Ectodermal cell (in vitro differentiated cells): Measurements from ENCODE around the gene ANKRD16.
"Not testable (repeated sequence)": the region's sequence is repeated elsewhere in the genome, so short reads cannot be mapped to it uniquely, and the experiment has no call there.

ENCODE experiments used
- H3K27ac ChIP-seq: 2 replicates; pipeline ENCODE4 v1.7.0; 2013; ENCODE audit warnings: mild to moderate bottlenecking, low read depth, low read length; ENCODE audit not compliant: insufficient read depth, poor library complexity, severe bottlenecking
- H3K27me3 ChIP-seq: 2 replicates; pipeline ENCODE4 v1.7.0; 2013; ENCODE audit warnings: mild to moderate bottlenecking, low read length; ENCODE audit not compliant: insufficient read depth, control insufficient read depth, poor library complexity, severe bottlenecking
- H3K36me3 ChIP-seq: one replicate; pipeline ENCODE4 v1.7.0; 2013; ENCODE audit warnings: low read length; ENCODE audit not compliant: control insufficient read depth, insufficient read depth
- H3K4me1 ChIP-seq: one replicate; pipeline ENCODE4 v1.7.0; 2013; ENCODE audit warnings: low read length; ENCODE audit not compliant: control insufficient read depth, insufficient read depth
- H3K4me3 ChIP-seq: 2 replicates; pipeline ENCODE4 v1.7.0; 2013; ENCODE audit warnings: low read depth, low read length, control low read depth; ENCODE audit not compliant: insufficient read depth
- H3K9me3 ChIP-seq: 2 replicates; pipeline ENCODE4 v1.7.0; 2013; ENCODE audit warnings: mild to moderate bottlenecking, low read length, moderate library complexity; ENCODE audit not compliant: control insufficient read depth
- WGBS, 2 experiments: methylation state at CpG; one replicate each; pipeline ENCODE4 v1.1.7; 2013; ENCODE audit warnings: missing lambda C conversion rate in 2 of 2; 5-methylcytosine and 5-hydroxymethylcytosine counted together

Gene ANKRD16

DNA sequence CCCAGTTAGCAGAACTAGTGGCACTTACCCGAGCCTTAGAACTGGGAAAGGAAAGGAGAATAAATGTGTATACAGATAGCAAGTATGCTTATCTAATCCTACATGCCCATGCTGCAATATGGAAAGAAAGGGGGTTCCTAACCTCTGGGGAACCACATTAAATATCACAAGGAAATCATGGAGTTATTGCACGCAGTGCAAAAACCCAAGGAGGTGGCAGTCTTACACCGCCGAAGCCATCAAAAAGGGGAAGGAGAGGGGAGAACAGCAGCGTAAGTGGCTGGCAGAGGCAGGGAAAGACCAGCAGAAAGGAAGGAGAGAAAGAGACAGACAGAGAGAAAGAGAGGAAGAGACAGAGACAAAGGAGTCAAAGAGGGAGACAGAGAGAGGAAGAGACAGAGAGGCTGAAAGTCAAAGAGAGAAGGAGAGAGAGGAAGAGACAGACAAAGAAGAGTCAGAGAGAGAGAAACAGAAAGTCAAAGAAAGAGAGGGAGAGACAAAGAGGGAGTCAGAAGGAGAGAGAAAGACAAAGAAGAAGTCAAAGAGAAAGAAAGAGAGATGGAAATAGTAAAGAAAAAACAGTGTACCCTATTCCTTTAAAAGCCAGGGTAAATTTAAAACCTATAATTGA lies 23.1 kb downstream of the ANKRD16 start:
- not testable (repeated sequence) for H3K4me1 ChIP-seq, H3K9me3 ChIP-seq, H3K36me3 ChIP-seq, H3K4me3 ChIP-seq, H3K27me3 ChIP-seq, H3K27ac ChIP-seq
- WGBS, 2 experiments: 82 to 84% methylated on average over 5 of the region's 5 CpGs

DNA sequence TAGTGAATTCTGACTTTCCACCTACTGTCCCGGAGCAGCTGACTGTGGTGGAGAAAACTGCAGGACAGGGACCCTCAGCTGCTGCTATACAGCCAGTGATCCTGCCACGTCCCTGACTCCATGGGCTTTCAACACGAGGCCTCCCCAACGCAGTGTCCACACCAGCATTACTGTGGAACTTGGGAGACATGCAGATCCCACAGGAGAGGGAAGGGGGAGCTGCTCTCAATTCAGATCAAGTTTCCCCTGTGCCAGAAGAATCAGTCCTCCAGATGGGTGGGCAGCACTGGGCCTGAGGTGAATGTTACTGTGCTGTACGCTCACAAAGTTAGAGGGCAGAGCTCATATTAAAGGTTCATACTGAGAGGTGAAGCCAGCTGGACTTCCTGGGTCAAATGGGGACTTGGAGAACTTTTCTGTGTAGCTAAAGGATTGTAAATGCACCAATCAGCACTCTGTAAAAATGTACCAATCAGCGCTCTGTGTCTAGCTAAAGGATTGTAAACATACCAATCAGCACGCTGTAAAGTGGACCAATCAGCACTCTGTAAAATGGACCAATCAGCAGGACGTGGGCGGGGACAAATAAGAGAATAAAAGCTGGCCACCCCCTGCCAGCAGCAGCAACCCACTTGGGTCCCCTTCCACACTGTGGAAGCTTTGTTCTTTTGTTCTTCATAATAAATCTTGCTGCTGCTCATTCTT lies 26.6 kb downstream of the ANKRD16 start:
- not testable (repeated sequence) for H3K4me3 ChIP-seq, H3K9me3 ChIP-seq, H3K27me3 ChIP-seq, H3K36me3 ChIP-seq, H3K27ac ChIP-seq, H3K4me1 ChIP-seq
- 95 to 96% methylated on average over 9 of the region's 9 CpGs for WGBS, 2 experiments

DNA sequence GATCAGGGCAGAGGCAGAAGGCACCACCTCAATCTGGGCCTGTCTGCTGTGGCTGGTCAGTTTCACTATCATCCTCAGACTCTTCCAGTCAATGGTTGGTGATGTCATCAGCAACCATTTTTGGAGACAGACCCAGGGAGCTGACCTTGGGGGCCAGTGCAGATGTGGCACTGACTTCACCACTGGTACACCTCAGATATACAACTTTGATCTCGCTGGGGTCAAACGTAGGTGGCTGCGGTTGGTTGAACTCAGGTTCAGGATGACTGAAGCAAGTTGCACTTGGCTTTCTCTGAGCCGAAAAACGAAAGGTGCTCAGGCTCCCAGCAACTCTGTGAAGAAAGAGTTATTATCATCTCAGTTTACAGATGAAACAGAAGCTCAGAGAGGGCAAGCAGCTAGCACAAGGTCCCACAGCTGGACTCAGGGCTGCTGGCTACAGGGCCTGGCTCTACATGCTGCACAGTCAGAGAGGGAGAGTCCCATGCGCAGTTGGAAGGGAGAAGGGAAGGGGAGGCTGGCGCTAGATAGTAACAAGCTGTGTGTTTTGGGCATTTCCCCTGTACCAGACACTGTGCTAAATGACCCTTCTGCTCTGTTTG lies 27.2 kb downstream of the ANKRD16 start:
- Histone ChIP-seq H3K36me3 (no peaks in the 10 kb centered on the region), H3K27me3 (no peaks in the 10 kb centered on the region)

DNA sequence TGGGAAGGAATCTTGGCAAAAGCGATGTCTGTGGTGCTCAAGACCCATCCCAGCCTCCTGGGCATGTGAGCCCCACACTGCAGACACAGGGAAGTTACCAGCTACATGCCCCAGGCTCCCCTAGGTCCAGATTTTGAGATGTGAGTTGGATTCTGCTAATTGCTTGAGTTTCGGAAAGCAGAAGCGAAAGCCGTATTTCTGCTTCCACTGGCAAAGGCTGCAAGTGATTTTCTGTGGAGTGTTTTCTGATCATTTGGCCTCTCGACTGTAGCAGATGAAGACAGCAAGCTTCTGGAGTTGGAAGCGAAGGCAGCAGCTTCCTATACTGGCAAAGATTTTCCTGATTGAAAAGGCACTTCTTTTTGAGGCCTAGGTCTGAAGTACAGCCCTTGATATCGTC lies 29.6 kb downstream of the ANKRD16 start:
- H3K4me3 ChIP-seq: no peak overlapping the region

More for the DNA sequence above, 27.2 kb downstream of the ANKRD16 start:
- Histone ChIP-seq H3K9me3 (no peaks in the 10 kb centered on the region), H3K4me1 (no peaks in the 10 kb centered on the region), H3K27ac (no peak overlapping the region), H3K4me3 (no peak overlapping the region)
- WGBS, 2 experiments: 95% methylated on average over 7 of the region's 7 CpGs

DNA sequence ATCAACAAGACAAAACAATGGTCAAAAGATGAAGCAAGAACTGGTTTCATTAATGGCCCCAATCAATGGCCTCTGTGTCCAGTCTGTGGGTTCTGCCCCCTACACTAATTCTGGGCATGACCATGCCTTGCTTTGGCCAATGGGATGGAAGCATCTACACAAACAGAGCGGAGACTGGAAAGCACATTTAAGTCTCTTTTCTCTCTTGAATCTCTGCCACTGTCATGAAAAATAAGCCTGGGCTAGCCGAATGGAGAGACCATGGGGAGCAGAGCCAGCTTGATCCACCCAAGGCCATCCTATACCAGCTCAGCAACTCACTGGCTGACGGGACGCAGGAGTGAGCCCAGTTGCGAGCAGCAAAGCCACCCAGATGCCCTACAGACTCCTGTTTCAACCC lies 30.9 kb downstream of the ANKRD16 start:
- WGBS, 2 experiments: 89 to 94% methylated on average over 5 of the region's 5 CpGs
- Histone ChIP-seq H3K4me3 (no peak overlapping the region), H3K4me1 (no peaks in the 10 kb centered on the region), H3K36me3 (no peaks in the 10 kb centered on the region), H3K27me3 (no peaks in the 10 kb centered on the region), H3K27ac (no peak overlapping the region), H3K9me3 (no peaks in the 10 kb centered on the region)

More for the DNA sequence above, 29.6 kb downstream of the ANKRD16 start:
- H3K27ac ChIP-seq: no peak overlapping the region
- no peaks in the 10 kb centered on the region for H3K4me1 ChIP-seq
- 95 to 96% methylated on average over 7 of the region's 7 CpGs for WGBS, 2 experiments
- no peaks in the 10 kb centered on the region for H3K9me3 ChIP-seq
- no peaks in the 10 kb centered on the region for H3K36me3 ChIP-seq
- no peaks in the 10 kb centered on the region for H3K27me3 ChIP-seq

DNA sequence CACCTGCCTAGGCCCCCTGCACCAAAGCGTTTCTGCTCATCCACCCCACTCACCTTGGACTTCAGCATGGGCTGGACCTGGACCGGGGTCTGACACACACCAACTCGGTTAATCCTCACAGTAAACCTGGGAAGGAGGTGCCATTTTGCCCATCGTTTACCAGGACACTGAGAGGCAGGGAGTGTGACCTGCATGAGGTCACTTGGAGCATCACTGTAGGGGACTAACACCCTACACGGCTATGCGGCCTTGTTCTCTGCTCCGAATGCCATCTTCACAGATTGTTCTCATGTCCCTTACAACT lies 33.0 kb downstream of the ANKRD16 start:
- no peaks in the 10 kb centered on the region for H3K36me3 ChIP-seq
- WGBS, 2 experiments: 90 to 91% methylated on average over 7 of the region's 7 CpGs
- no peaks in the 10 kb centered on the region for H3K4me1 ChIP-seq

DNA sequence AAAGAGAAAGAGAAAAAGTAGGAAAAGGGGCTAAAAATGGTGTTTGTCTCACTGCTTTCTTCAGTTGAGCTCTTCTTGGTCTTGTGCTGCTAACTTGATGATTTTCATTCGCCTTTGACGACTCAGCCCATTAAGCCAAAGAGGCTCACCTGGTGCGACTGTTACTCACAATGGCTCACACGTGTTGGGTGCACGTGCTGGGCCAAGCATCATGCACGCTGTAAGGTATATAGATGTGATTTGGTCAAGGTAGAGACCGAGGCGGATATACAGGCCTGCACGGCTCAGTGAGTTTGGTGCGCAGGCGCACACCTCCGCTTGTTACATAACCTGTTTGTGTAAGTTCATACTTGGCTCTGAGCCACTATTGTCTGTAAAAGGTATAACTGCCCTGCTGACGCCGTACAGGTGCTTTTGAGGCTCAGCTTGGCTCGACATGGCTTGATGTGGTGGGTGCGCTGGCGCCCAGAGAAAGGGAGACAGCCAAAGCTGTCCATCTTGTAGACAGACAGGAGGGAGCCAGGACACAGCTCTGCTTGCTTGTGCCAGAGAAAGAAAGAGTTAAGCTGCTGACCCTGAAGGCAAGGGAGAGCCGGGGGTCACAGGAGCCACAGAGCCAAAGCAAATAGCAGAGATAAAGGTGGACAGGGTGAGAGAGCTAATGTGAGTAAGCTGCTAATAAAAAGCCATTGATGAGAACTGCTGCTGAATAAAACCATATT lies 33.6 kb downstream of the ANKRD16 start:
- H3K4me1 ChIP-seq: no peaks in the 10 kb centered on the region
- WGBS, 2 experiments: 81 to 84% methylated on average over 18 of the region's 18 CpGs
- H3K27ac ChIP-seq: no peak overlapping the region

More for the DNA sequence above, 33.0 kb downstream of the ANKRD16 start:
- no peak overlapping the region for H3K27ac ChIP-seq
- H3K4me3 ChIP-seq: no peak overlapping the region
- H3K27me3 ChIP-seq: no peaks in the 10 kb centered on the region
- no peaks in the 10 kb centered on the region for H3K9me3 ChIP-seq

DNA sequence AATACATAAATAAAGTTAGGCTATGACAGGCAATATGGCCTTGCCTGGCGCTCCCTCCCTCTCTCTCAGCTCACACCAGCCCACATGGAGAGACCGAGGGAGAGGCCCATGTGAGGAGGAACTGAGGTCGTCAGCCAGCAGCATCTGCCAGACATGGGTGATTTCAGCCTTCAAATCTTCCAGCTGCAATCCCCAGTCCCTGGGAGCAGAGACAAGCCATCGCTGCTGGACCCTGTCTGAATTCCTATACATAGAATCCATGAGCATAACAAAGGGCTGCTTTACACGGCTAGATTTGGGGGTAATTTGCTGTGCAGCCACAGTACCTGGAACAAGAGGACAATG lies 35.6 kb downstream of the ANKRD16 start:
- Histone ChIP-seq H3K4me3 (no peak overlapping the region), H3K27me3 (no peaks in the 10 kb centered on the region), H3K27ac (no peak overlapping the region), H3K36me3 (no peaks in the 10 kb centered on the region), H3K4me1 (no peaks in the 10 kb centered on the region), H3K9me3 (no peaks in the 10 kb centered on the region)
- WGBS, 2 experiments: 84 to 87% methylated on average over 5 of the region's 5 CpGs

More for the DNA sequence above, 33.6 kb downstream of the ANKRD16 start:
- no peaks in the 10 kb centered on the region for H3K36me3 ChIP-seq
- H3K4me3 ChIP-seq: no peak overlapping the region
- no peaks in the 10 kb centered on the region for H3K9me3 ChIP-seq
- no peaks in the 10 kb centered on the region for H3K27me3 ChIP-seq

DNA sequence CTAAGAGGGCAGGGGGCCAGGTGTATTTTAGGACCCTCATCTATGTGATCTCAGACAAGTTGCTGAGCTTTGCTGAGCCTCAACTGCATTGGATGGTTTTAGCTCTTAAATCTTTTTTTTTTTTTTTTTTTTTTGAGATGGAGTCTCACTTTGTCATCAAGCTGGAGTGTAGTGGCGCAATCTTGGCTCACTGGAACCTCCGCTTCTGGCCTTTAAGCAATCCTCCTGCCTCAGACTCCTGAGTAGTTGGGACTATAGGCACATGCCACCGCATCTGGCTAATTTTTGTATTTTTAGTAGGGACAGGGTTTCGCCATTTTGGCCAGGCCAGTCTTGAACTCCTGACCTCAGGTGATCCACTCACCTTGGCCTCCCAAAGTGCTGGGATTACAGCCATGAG lies 43.0 kb downstream of the ANKRD16 start:
- H3K9me3 ChIP-seq, H3K27me3 ChIP-seq, H3K27ac ChIP-seq, H3K36me3 ChIP-seq, H3K4me3 ChIP-seq, H3K4me1 ChIP-seq: not testable (repeated sequence)
- WGBS, 2 experiments: 91 to 94% methylated on average over 4 of the region's 4 CpGs

DNA sequence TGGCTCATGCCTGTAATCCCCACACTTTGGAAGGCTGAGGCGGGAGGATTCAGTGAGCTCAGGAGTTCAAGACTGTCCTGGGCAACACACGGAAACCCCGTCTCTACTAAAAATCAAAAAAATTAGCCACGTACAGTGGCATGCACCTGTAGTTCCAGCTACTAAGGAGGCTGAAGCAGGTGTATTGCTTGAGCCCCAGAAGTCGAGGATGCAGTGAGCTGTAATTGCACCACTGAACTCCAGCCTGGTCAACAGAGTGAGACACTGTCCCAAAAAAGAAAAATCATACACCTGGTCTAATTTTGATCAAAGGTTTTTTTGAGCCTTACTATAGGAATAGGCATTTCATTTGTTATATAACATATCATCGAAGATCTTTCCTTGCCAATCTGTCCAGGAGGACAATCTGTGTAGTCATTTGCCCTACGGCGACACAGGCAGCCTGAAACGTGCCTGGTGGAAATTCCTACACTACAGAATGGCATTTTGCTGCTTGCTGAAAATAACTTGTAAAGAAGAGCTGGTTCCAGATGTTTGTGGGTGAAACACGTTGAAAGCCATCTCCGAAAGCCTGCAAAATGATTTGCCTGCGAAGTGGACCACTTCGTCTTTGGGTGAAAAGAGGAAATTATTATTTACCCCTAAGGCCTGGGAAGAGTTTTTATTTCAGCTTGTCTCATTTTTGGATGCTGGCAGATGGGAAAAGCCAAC lies 45.2 kb downstream of the ANKRD16 start:
- H3K36me3 ChIP-seq: no peaks in the 10 kb centered on the region
- H3K27ac ChIP-seq: no peak overlapping the region
- H3K4me3 ChIP-seq: no peak overlapping the region
- H3K27me3 ChIP-seq: no peaks in the 10 kb centered on the region
- WGBS, 2 experiments: 89 to 90% methylated on average over 13 of the region's 13 CpGs
- no peaks in the 10 kb centered on the region for H3K9me3 ChIP-seq
- peaks cover 9% of the 10 kb centered on the region for H3K4me1 ChIP-seq
